ENCODE results near the gene ALMS1.

ALMS1 gene

DNA sequence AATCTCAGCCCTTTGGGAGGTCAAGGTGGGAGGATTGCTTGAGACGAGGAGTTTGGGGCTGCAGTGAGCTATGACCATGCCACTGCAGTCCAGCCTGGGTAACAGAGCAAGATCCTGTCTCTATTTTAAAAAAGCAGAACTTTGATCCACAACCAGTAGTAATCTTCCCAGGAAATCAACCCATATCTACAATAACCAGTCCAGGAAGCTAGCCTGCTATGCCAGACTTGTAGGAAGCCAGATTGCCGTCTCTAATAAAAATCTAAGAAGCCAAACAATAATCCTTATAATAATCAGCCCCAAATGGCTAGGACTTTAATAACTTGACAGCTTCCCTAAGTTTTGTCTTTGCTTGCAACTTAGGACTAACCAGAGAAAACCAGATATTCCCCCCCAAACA, 9.0 kb upstream of the ALMS1 start:
- TF ChIP-seq, protein P1, sequence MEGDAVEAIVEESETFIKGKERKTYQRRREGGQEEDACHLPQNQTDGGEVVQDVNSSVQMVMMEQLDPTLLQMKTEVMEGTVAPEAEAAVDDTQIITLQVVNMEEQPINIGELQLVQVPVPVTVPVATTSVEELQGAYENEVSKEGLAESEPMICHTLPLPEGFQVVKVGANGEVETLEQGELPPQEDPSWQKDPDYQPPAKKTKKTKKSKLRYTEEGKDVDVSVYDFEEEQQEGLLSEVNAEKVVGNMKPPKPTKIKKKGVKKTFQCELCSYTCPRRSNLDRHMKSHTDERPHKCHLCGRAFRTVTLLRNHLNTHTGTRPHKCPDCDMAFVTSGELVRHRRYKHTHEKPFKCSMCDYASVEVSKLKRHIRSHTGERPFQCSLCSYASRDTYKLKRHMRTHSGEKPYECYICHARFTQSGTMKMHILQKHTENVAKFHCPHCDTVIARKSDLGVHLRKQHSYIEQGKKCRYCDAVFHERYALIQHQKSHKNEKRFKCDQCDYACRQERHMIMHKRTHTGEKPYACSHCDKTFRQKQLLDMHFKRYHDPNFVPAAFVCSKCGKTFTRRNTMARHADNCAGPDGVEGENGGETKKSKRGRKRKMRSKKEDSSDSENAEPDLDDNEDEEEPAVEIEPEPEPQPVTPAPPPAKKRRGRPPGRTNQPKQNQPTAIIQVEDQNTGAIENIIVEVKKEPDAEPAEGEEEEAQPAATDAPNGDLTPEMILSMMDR (IDR thresholded peaks at IDR 0.05; ENCODE audit: extremely low read depth, missing control alignments): no peak
- DNase-seq (ENCODE audit: low spot score): no peak

DNA sequence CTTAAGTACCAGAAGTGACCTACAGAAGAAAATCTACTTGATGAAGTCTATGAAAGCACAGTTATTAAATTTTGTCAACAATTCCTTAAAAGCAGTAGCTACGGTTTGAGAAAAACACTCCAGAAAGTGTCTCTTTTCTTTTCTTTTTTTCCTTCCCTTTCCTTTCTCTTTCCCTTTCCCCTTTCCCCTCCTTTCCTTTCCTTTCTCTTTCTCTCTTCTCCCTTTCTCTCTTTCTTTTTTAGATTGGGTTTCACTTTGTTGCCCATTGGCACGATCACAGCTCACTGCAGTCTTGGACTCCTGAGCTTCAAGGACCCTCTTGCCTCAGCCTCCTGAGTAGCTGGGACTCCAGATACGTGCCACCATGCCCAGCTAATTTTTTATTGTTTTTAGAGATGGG, 2.6 kb upstream of the ALMS1 start:
- no peak for DNase-seq (ENCODE audit: low spot score)

DNA sequence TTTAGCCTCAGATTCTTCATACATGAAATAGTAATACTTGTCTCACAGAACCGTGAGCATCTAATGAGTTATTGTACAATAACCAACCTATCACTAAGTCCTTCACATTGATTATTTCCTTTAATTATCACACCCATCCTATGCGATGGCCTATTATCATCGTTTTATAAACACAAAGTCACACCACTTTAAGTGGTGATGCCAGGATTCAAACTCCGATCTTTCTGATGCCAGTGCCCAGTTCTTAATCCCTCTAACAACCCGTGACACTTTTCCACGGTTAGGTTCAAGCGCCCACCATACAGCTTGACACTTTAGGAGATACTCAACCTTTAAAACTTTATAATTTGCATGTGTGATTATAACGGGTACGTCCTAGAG, 523 bp upstream of the ALMS1 start:
- no peak for DNase-seq (ENCODE audit: low spot score)
- TF ChIP-seq, protein P1 (IDR thresholded peaks at IDR 0.05; ENCODE audit: extremely low read depth, missing control alignments): no peak

More for the DNA sequence above, 2.6 kb upstream of the ALMS1 start:
- TF ChIP-seq, protein P1 (IDR thresholded peaks at IDR 0.05; ENCODE audit: extremely low read depth, missing control alignments): no peak

DNA sequence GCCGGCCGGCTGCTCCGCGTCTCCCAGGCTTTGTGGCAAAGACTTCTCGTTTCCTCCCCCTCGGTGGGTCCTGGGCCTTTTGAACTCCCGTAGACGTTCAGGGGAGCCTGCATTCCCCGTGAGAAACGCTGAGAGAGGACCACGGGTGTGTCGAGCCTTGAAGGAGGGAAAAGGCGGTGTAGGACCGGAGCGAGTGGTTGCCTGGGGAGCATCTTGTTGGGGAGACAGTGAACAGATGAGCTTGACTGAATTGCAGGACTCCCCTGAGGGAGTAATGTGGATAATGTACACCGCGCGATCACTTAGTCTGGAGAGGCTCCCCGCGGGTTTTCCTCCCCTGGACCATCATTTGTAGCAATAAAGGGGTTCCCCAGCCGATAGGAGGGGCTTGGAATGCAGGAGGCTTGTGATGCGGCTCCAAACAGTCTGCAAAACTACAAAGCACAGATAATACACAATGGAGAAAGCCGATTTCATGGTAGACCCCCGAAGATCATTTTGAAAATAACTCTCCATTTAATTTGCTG, 769 bp downstream of the ALMS1 start:
- DNase-seq (ENCODE audit: low spot score): no peak

DNA sequence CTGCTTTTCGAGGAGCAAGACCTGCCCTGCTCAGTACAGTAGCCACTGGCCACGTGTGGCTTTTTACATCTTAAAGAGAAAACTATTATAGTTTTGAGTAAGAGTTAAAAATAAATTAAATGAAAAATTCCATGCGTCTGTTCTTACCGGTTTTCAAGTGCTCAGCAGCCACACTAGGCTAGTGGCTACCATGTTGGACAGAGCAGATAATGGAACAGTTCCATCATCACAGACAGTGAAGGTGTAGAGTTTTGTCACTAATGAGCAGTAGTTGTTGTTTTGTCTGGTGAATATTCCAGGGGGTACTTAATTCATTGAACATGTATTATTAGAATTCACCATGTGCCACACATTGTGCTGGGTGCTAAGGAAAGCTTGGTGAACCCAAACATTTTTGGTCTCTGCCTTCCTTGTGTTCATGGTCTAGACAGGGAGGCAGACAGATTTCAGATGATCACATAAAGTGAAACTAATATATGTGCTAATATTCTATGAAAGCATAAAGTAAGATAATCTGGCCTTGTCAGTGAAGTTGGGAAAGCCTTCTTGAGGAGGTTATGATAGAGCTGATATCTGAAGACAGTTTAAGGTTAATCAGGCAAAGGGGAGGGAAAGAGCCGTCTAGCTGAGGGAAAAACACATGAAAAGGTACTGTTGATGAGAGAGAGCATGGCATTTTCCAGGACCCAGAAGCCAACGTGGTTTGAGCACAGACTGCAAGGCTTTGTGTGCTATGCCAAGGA, 1.4 kb downstream of the ALMS1 start:
- TF ChIP-seq, protein P1 (IDR thresholded peaks at IDR 0.05; ENCODE audit: extremely low read depth, missing control alignments): no peak
- no peak for DNase-seq (ENCODE audit: low spot score)

More for the DNA sequence above, 769 bp downstream of the ALMS1 start:
- TF ChIP-seq, protein P1 (IDR thresholded peaks at IDR 0.05; ENCODE audit: extremely low read depth, missing control alignments): no peak

DNA sequence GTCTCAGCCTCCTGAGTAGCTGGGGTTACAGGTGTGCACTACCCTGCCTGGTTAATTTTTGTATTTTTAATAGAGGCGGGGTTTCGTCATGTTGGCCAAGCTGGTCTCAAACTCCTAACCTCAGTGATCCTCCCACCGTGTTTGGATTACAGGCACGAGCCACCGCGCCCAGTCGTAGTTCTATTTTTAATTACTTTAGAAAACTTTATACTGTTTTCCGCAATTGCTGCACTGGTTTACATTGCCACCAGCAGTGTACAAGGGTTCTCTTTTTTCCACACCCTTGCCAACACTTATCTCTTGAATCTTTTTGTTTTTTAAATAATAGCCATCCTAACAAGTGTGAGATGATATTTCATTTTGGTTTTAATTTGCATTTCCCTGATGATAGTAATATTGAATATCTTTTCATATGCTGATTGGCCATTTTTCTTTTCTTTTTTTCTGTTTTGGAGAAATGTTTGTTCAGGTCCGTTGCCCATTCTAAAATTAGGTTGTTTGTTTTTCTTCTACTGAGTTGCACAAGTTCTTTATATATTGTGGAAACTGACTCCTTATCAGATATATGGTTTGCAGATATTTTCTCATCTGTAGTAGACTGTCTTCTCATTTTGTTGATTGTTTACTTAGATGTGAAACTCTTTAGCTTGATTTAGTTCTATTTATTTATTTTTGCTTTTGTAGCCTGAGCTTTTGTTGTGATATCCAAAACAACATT, 16.9 kb downstream of the ALMS1 start:
- no peak for DNase-seq (ENCODE audit: low spot score)
- TF ChIP-seq, protein P1 (IDR thresholded peaks at IDR 0.05; ENCODE audit: extremely low read depth, missing control alignments): no peak

DNA sequence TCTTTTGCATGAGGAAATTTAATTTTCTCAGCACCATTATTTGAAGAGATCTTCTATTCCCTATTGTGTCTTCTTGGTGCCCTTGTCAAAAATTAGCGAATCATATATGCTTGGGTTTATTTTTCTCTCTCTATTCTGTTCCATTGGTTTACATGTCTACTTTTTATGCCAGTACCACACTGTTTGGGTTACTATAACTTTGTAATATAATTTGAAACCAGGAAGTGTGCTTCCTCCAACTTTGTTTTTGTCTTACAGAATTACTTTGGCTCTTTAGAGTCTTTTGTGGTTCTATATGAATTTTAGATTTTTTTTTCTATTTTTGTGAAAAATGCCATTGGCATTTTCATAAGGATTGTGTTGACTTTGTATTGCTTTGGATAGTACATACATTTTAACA, 17.6 kb downstream of the ALMS1 start:
- TF ChIP-seq, protein P1 (IDR thresholded peaks at IDR 0.05; ENCODE audit: extremely low read depth, missing control alignments): no peak
- DNase-seq (ENCODE audit: low spot score): no peak
